Vagina (tissue), 2 donors: ENCODE data around the gene OLFM1.

Experiments used
- CTCF ChIP-seq, 3 experiments: fragments of 450-650 bp in 2 of 3; fragments of 200-600 bp in 1 of 3; sonication (generic) in 1 of 3; IDR thresholded peaks; one replicate each; pipeline ENCODE4 v1.5.1; 2017 to 2019; ENCODE audit warnings: antibody characterized with exemption in 3 of 3, mild to moderate bottlenecking in 2 of 3, moderate library complexity in 2 of 3
- POLR2A ChIP-seq, 2 donors: fragments of 450-650 bp; IDR thresholded peaks; one replicate each; pipeline ENCODE4 v1.6.1; 2017; ENCODE audit warnings: antibody characterized with exemption in 2 of 2, mild to moderate bottlenecking in 2 of 2, moderate library complexity in 2 of 2
- POLR2AphosphoS5 ChIP-seq, 2 donors: sonication (generic); formaldehyde crosslinking; IDR thresholded peaks; one replicate each; pipeline ENCODE4 v1.9.0; 2017; ENCODE audit warnings: antibody characterized with exemption in 2 of 2, mild to moderate bottlenecking in 2 of 2, low read depth in 1 of 2; ENCODE audit not compliant: insufficient read depth in 1 of 2

- TF ChIP-seq CTCF (IDR thresholded peaks at IDR 0.05) (no peak), POLR2AphosphoS5 (IDR thresholded peaks at IDR 0.05; ENCODE audit: insufficient read depth in 1 of 2, low read depth in 1 of 2) (no peak), POLR2A (IDR thresholded peaks at IDR 0.05) (no peak)
Observed at GRCh38 chr9:135166565-135166964, 79.1 kb downstream of the OLFM1 start.
